Activated T-cell treated with anti-CD3 and anti-CD28 coated beads, Interleukin-2, amount 50 U/mL, for 24 hours (primary cell): ENCODE data around the gene MCM5.
"Not testable (repeated sequence)": the region's sequence is repeated elsewhere in the genome, so short reads cannot be mapped to it uniquely, and the experiment has no call there.

Experiments used
- DNase-seq: peaks from one replicate; pipeline ENCODE4 v3.0.0-alpha.2; 2020
- H3K27ac Mint-ChIP-seq: 2 replicates; pipeline ENCODE4 v1.8.0; 2020; ENCODE audit warnings: mild to moderate bottlenecking, mixed read lengths
- H3K27me3 Mint-ChIP-seq: 2 replicates; pipeline ENCODE4 v1.8.0; 2020; ENCODE audit warnings: mixed read lengths
- H3K36me3 Mint-ChIP-seq: 2 replicates; pipeline ENCODE4 v1.8.0; 2020; ENCODE audit warnings: low read depth, mixed read lengths
- H3K4me1 Mint-ChIP-seq: 2 replicates; pipeline ENCODE4 v1.8.0; 2020; ENCODE audit warnings: low read depth, mixed read lengths
- H3K4me3 Mint-ChIP-seq: 2 replicates; pipeline ENCODE4 v1.8.0; 2020; ENCODE audit warnings: mild to moderate bottlenecking, moderate library complexity, mixed read lengths
- H3K9me3 Mint-ChIP-seq: 2 replicates; pipeline ENCODE4 v1.8.0; 2020; ENCODE audit warnings: mixed read lengths

MCM5 gene

GRCh38 chr22:35454416-35455054 lies 54.6 kb downstream of the MCM5 start:
- Mint-ChIP-seq H3K36me3 (peaks cover 12% of the 10 kb centered on the region), H3K9me3 (no peaks in the 10 kb centered on the region), H3K4me1 (no peaks in the 10 kb centered on the region), H3K27me3 (no peaks in the 10 kb centered on the region), H3K27ac (no peak overlapping the region), H3K4me3 (no peak overlapping the region)
- DNase-seq: no peak

- no peak overlapping the region for H3K27ac Mint-ChIP-seq
- no peak overlapping the region for H3K4me3 Mint-ChIP-seq
- H3K27me3 Mint-ChIP-seq: no peaks in the 10 kb centered on the region
- H3K4me1 Mint-ChIP-seq: no peaks in the 10 kb centered on the region
- peaks cover 6% of the 10 kb centered on the region for H3K36me3 Mint-ChIP-seq
- no peak for DNase-seq
- H3K9me3 Mint-ChIP-seq: no peaks in the 10 kb centered on the region
These were observed 55.6 kb downstream of the MCM5 start for GRCh38 chr22:35455529-35455928.

GRCh38 chr22:35456757-35457156 lies 56.8 kb downstream of the MCM5 start:
- no peaks in the 10 kb centered on the region for H3K9me3 Mint-ChIP-seq
- no peak for DNase-seq
- no peak overlapping the region for H3K4me3 Mint-ChIP-seq
- H3K27me3 Mint-ChIP-seq: no peaks in the 10 kb centered on the region
- H3K27ac Mint-ChIP-seq: no peak overlapping the region
- no peaks in the 10 kb centered on the region for H3K36me3 Mint-ChIP-seq
- no peaks in the 10 kb centered on the region for H3K4me1 Mint-ChIP-seq

- DNase-seq: no peak
- no peaks in the 10 kb centered on the region for H3K4me1 Mint-ChIP-seq
- H3K27me3 Mint-ChIP-seq: no peaks in the 10 kb centered on the region
- H3K4me3 Mint-ChIP-seq: no peak overlapping the region
- H3K9me3 Mint-ChIP-seq: no peaks in the 10 kb centered on the region
- no peaks in the 10 kb centered on the region for H3K36me3 Mint-ChIP-seq
- H3K27ac Mint-ChIP-seq: no peak overlapping the region
These were observed 58.0 kb downstream of the MCM5 start for GRCh38 chr22:35457729-35458546.

- Mint-ChIP-seq H3K4me1 (no peaks in the 10 kb centered on the region), H3K27me3 (no peaks in the 10 kb centered on the region), H3K27ac (no peak overlapping the region), H3K36me3 (no peaks in the 10 kb centered on the region), H3K4me3 (no peak overlapping the region), H3K9me3 (no peaks in the 10 kb centered on the region)
- no peak for DNase-seq
These were observed 58.8 kb downstream of the MCM5 start for GRCh38 chr22:35458547-35459422.

- Mint-ChIP-seq H3K36me3 (no peaks in the 10 kb centered on the region), H3K4me3 (no peak overlapping the region), H3K27me3 (no peaks in the 10 kb centered on the region), H3K9me3 (no peaks in the 10 kb centered on the region), H3K4me1 (no peaks in the 10 kb centered on the region), H3K27ac (no peak overlapping the region)
- no peak for DNase-seq
These were observed 59.5 kb downstream of the MCM5 start for GRCh38 chr22:35459423-35459894.

GRCh38 chr22:35459976-35460375 lies 60.0 kb downstream of the MCM5 start:
- not testable (repeated sequence) for H3K4me3 Mint-ChIP-seq, H3K27me3 Mint-ChIP-seq, H3K9me3 Mint-ChIP-seq, H3K36me3 Mint-ChIP-seq, DNase-seq, H3K4me1 Mint-ChIP-seq, H3K27ac Mint-ChIP-seq

GRCh38 chr22:35460688-35461087 lies 60.7 kb downstream of the MCM5 start:
- no peak for DNase-seq
- H3K27ac Mint-ChIP-seq: no peak overlapping the region
- no peaks in the 10 kb centered on the region for H3K9me3 Mint-ChIP-seq
- no peak overlapping the region for H3K4me3 Mint-ChIP-seq
- no peaks in the 10 kb centered on the region for H3K36me3 Mint-ChIP-seq
- H3K4me1 Mint-ChIP-seq: no peaks in the 10 kb centered on the region
- no peaks in the 10 kb centered on the region for H3K27me3 Mint-ChIP-seq

GRCh38 chr22:35462498-35463230 lies 62.7 kb downstream of the MCM5 start:
- Mint-ChIP-seq H3K4me3 (no peak overlapping the region), H3K36me3 (no peaks in the 10 kb centered on the region), H3K27ac (no peak overlapping the region), H3K4me1 (no peaks in the 10 kb centered on the region), H3K9me3 (no peaks in the 10 kb centered on the region), H3K27me3 (no peaks in the 10 kb centered on the region)
- DNase-seq: no peak

GRCh38 chr22:35463231-35463933 lies 63.4 kb downstream of the MCM5 start:
- H3K4me1 Mint-ChIP-seq: no peaks in the 10 kb centered on the region
- H3K27me3 Mint-ChIP-seq: no peaks in the 10 kb centered on the region
- H3K4me3 Mint-ChIP-seq: no peak overlapping the region
- no peak for DNase-seq
- no peaks in the 10 kb centered on the region for H3K9me3 Mint-ChIP-seq
- no peak overlapping the region for H3K27ac Mint-ChIP-seq
- H3K36me3 Mint-ChIP-seq: no peaks in the 10 kb centered on the region

GRCh38 chr22:35464399-35464798 lies 64.5 kb downstream of the MCM5 start:
- H3K27me3 Mint-ChIP-seq: no peaks in the 10 kb centered on the region
- no peak overlapping the region for H3K4me3 Mint-ChIP-seq
- H3K4me1 Mint-ChIP-seq: no peaks in the 10 kb centered on the region
- H3K27ac Mint-ChIP-seq: no peak overlapping the region
- no peaks in the 10 kb centered on the region for H3K9me3 Mint-ChIP-seq
- no peak for DNase-seq
- H3K36me3 Mint-ChIP-seq: no peaks in the 10 kb centered on the region

GRCh38 chr22:35465109-35465701 lies 65.3 kb downstream of the MCM5 start:
- no peaks in the 10 kb centered on the region for H3K4me1 Mint-ChIP-seq
- DNase-seq: no peak
- H3K36me3 Mint-ChIP-seq: no peaks in the 10 kb centered on the region
- H3K27ac Mint-ChIP-seq: no peak overlapping the region
- no peaks in the 10 kb centered on the region for H3K27me3 Mint-ChIP-seq
- no peak overlapping the region for H3K4me3 Mint-ChIP-seq
- H3K9me3 Mint-ChIP-seq: no peaks in the 10 kb centered on the region

- Mint-ChIP-seq H3K36me3 (peaks cover 6% of the 10 kb centered on the region), H3K27me3 (no peaks in the 10 kb centered on the region), H3K4me3 (no peak overlapping the region), H3K9me3 (peaks cover 5% of the 10 kb centered on the region), H3K4me1 (no peaks in the 10 kb centered on the region), H3K27ac (no peak overlapping the region)
- no peak for DNase-seq
These were observed 67.9 kb downstream of the MCM5 start for GRCh38 chr22:35467681-35468434.
